Stimulated activated CD8-positive, alpha-beta memory T cell treated with anti-CD3 and anti-CD28 coated beads, Interleukin-7, amount 100 ng/mL, for 24 hours (primary cell): ENCODE measurements around the gene CCDC92.
"Not testable (repeated sequence)": the region's sequence is repeated elsewhere in the genome, so short reads cannot be mapped to it uniquely, and the experiment has no call there.

Source experiments
- DNase-seq: peaks from one replicate; pipeline ENCODE4 v3.0.0-alpha.2; 2020; ENCODE audit warnings: low read depth

The CCDC92 gene

GRCh38 chr12:123936956-123937706, 35.5 kb downstream of the CCDC92 start:
- no peak for DNase-seq

GRCh38 chr12:123936471-123936870, 36.2 kb downstream of the CCDC92 start:
- no peak for DNase-seq

- no peak for DNase-seq
Measured at GRCh38 chr12:123935956-123936355, 36.7 kb downstream of the CCDC92 start.

- no peak for DNase-seq
Measured at GRCh38 chr12:123934829-123935228, 37.8 kb downstream of the CCDC92 start.

- no peak for DNase-seq
Measured at GRCh38 chr12:123934016-123934620, 38.5 kb downstream of the CCDC92 start.

GRCh38 chr12:123933214-123933613, 39.4 kb downstream of the CCDC92 start:
- DNase-seq: no peak

- DNase-seq: no peak
Measured at GRCh38 chr12:123931686-123932321, 40.8 kb downstream of the CCDC92 start.

GRCh38 chr12:123929946-123930583, 42.6 kb downstream of the CCDC92 start:
- no peak for DNase-seq

- no peak for DNase-seq
Measured at GRCh38 chr12:123928897-123929296, 43.7 kb downstream of the CCDC92 start.

GRCh38 chr12:123928274-123928865, 44.3 kb downstream of the CCDC92 start:
- no peak for DNase-seq

- no peak for DNase-seq
Measured at GRCh38 chr12:123924539-123924938, 48.1 kb downstream of the CCDC92 start.

- no peak for DNase-seq
Measured at GRCh38 chr12:123923927-123924326, 48.7 kb downstream of the CCDC92 start.

- no peak for DNase-seq
Measured at GRCh38 chr12:123923038-123923437, 49.6 kb downstream of the CCDC92 start.

GRCh38 chr12:123919980-123920360, 52.7 kb downstream of the CCDC92 start:
- DNase-seq: no peak

- no peak for DNase-seq
Measured at GRCh38 chr12:123917337-123917850, 55.2 kb downstream of the CCDC92 start.

GRCh38 chr12:123916729-123917128, 55.9 kb downstream of the CCDC92 start:
- peak; percentile 27 for DNase-seq

- no peak for DNase-seq
Measured at GRCh38 chr12:123914726-123915333, 57.8 kb downstream of the CCDC92 start.

GRCh38 chr12:123912415-123913380, 59.9 kb downstream of the CCDC92 start:
- DNase-seq: no peak

- not testable (repeated sequence) for DNase-seq
Measured at GRCh38 chr12:123911672-123912409, 60.8 kb downstream of the CCDC92 start.

- no peak for DNase-seq
Measured at GRCh38 chr12:123910761-123911193, 61.9 kb downstream of the CCDC92 start.
